ENCODE measurements around the gene ARID1A.
"Not testable (repeated sequence)": the region's sequence is repeated elsewhere in the genome, so short reads cannot be mapped to it uniquely, and the experiment has no call there.

ARID1A gene

GRCh38 chr1:26697978-26698849, 2.4 kb downstream of the ARID1A start:
- no peak for DNase-seq (ENCODE audit: low read depth in 2 of 2)

GRCh38 chr1:26700711-26701110, 4.9 kb downstream of the ARID1A start:
- no peak for DNase-seq (ENCODE audit: low read depth in 2 of 2)

- DNase-seq (ENCODE audit: low read depth in 2 of 2): no peak
Measured at GRCh38 chr1:26701266-26701994, 5.6 kb downstream of the ARID1A start.

GRCh38 chr1:26701995-26702679, 6.3 kb downstream of the ARID1A start:
- no peak for DNase-seq (ENCODE audit: low read depth in 2 of 2)

- no peak for DNase-seq (ENCODE audit: low read depth in 2 of 2)
Measured at GRCh38 chr1:26702680-26703038, 6.8 kb downstream of the ARID1A start.

- DNase-seq (ENCODE audit: low read depth in 2 of 2): no peak
Measured at GRCh38 chr1:26703478-26703877, 7.7 kb downstream of the ARID1A start.

GRCh38 chr1:26704629-26705028, 8.8 kb downstream of the ARID1A start:
- no peak for DNase-seq (ENCODE audit: low read depth in 2 of 2)

GRCh38 chr1:26705227-26705626, 9.4 kb downstream of the ARID1A start:
- DNase-seq (ENCODE audit: low read depth in 2 of 2): not testable (repeated sequence)

- DNase-seq (ENCODE audit: low read depth in 2 of 2): no peak
Measured at GRCh38 chr1:26705788-26706311, 10.0 kb downstream of the ARID1A start.

- DNase-seq (ENCODE audit: low read depth in 2 of 2): no peak
Measured at GRCh38 chr1:26706315-26706714, 10.5 kb downstream of the ARID1A start.

GRCh38 chr1:26710811-26711210, 15.0 kb downstream of the ARID1A start:
- DNase-seq (ENCODE audit: low read depth in 2 of 2): no peak

GRCh38 chr1:26711777-26712176, 16.0 kb downstream of the ARID1A start:
- DNase-seq (ENCODE audit: low read depth in 2 of 2): no peak

- DNase-seq (ENCODE audit: low read depth in 2 of 2): no peak
Measured at GRCh38 chr1:26717017-26717491, 21.2 kb downstream of the ARID1A start.

GRCh38 chr1:26719205-26719604, 23.4 kb downstream of the ARID1A start:
- no peak for DNase-seq (ENCODE audit: low read depth in 2 of 2)

- DNase-seq (ENCODE audit: low read depth in 2 of 2): no peak
Measured at GRCh38 chr1:26721669-26722355, 26.0 kb downstream of the ARID1A start.

- peak; percentile 19 to 21 for DNase-seq (ENCODE audit: low read depth in 2 of 2)
Measured at GRCh38 chr1:26723013-26723991, 27.5 kb downstream of the ARID1A start.

- no peak for DNase-seq (ENCODE audit: low read depth in 2 of 2)
Measured at GRCh38 chr1:26724118-26724517, 28.3 kb downstream of the ARID1A start.

- no peak for DNase-seq (ENCODE audit: low read depth in 2 of 2)
Measured at GRCh38 chr1:26724926-26725325, 29.1 kb downstream of the ARID1A start.

- DNase-seq (ENCODE audit: low read depth in 2 of 2): not testable (repeated sequence)
Measured at GRCh38 chr1:26725904-26726303, 30.1 kb downstream of the ARID1A start.

- DNase-seq (ENCODE audit: low read depth in 2 of 2): no peak
Measured at GRCh38 chr1:26726784-26727183, 31.0 kb downstream of the ARID1A start.
